Measurements from ENCODE around the gene SH3YL1. TPM values are rescaled to one million over a fixed set of nuclear protein-coding genes. Genes with fewer than 3 reads are reported as not detected.

Gene SH3YL1
- total and polyA plus RNA-seq, 7 donors = 7.7 to 10.0 (median 9.2) TPM

GRCh38 chr2:289362-290089 is 25.7 kb upstream of the SH3YL1 start:
- Histone ChIP-seq H3K9me3 (no peaks in the 10 kb centered on the region), H3K27ac (no peak overlapping the region), H3K36me3 (ENCODE audit: insufficient read depth in 1 of 2, low read depth in 1 of 2) (no peaks in the 10 kb centered on the region), H3K4me3 (peak overlapping the region; percentile 73), H3K27me3 (ENCODE audit: insufficient read depth in 3 of 3, low read length in 2 of 3) (peaks cover 0 to 44% (median 11%) of the 10 kb centered on the region in 3 donors), H3K4me1 (peaks cover 9% of the 10 kb centered on the region)
- no peak for TF ChIP-seq CTCF (IDR thresholded peaks at IDR 0.05)
- 0 to 1% (median 1%) methylated on average over 50 to 60 of the region's 60 CpGs for WGBS, 3 donors
- ATAC-seq (peak; percentile 15 to 76 (median 30)), DNase-seq (no peak)
- intact Hi-C loops (cut with DNase I) = loop anchor here in 1 of 2 donors (2.0 to 5.0 kb wide), 2 partner anchors 42 to 115 kb away; no protein-coding TSS in a partner anchor

- Histone ChIP-seq H3K4me1 (peaks cover 9% of the 10 kb centered on the region), H3K27me3 (ENCODE audit: insufficient read depth in 3 of 3, low read length in 2 of 3) (peaks cover 0 to 44% (median 11%) of the 10 kb centered on the region in 3 donors), H3K36me3 (ENCODE audit: insufficient read depth in 1 of 2, low read depth in 1 of 2) (no peaks in the 10 kb centered on the region), H3K4me3 (peak overlapping the region; percentile 73), H3K27ac (no peak overlapping the region), H3K9me3 (no peaks in the 10 kb centered on the region)
- WGBS, 3 donors = 0 to 2% (median 0%) methylated on average over 15 to 40 of the region's 42 CpGs
- DNase-seq (no peak), ATAC-seq (no peak)
- TF ChIP-seq CTCF (IDR thresholded peaks at IDR 0.05) = no peak
- intact Hi-C loops (cut with DNase I) = loop anchor here in 1 of 2 donors (5.0 kb wide), 1 partner anchor 42 kb away; no protein-coding TSS in a partner anchor
Observed at GRCh38 chr2:288758-289361, 25.0 kb upstream of the SH3YL1 start.

- no peak for ATAC-seq
- DNase-seq = peak in 1 of 2 donors; percentile 18
- intact Hi-C loops (cut with DNase I) = loop anchor here in 1 of 2 donors (5.0 kb wide), 1 partner anchor 41 kb away; no protein-coding TSS in a partner anchor
- WGBS, 3 donors = 1% methylated on average over 50 to 128 of the region's 128 CpGs
- H3K4me1 ChIP-seq = peaks cover 9% of the 10 kb centered on the region
- H3K27ac ChIP-seq = no peak within 1 kb of the TSS
- H3K9me3 ChIP-seq = no peaks in the 10 kb centered on the region
- no peaks in the 10 kb centered on the region for H3K36me3 ChIP-seq (ENCODE audit: insufficient read depth in 1 of 2, low read depth in 1 of 2)
- H3K4me3 ChIP-seq = peak within 1 kb of the TSS; percentile 59
- TF ChIP-seq CTCF (IDR thresholded peaks at IDR 0.05) = no peak
- H3K27me3 ChIP-seq (ENCODE audit: insufficient read depth in 3 of 3, low read length in 2 of 3) = peaks cover 0 to 44% (median 11%) of the 10 kb centered on the region in 3 donors
Observed at GRCh38 chr2:287911-288757, 24.3 kb upstream of the SH3YL1 start, which contains the start of gene ALKAL2. ALKAL2 (minus strand) TSS chr2:288091; CDS start chr2:287835, 256 bp downstream.

GRCh38 chr2:287471-287885 is 23.6 kb upstream of the SH3YL1 start:
- Histone ChIP-seq H3K9me3 (no peaks in the 10 kb centered on the region), H3K27me3 (ENCODE audit: insufficient read depth in 3 of 3, low read length in 2 of 3) (peaks cover 0 to 44% (median 11%) of the 10 kb centered on the region in 3 donors), H3K36me3 (ENCODE audit: insufficient read depth in 1 of 2, low read depth in 1 of 2) (peaks cover 0 to 4% of the 10 kb centered on the region in 2 donors), H3K4me3 (peak overlapping the region; percentile 59), H3K27ac (no peak overlapping the region), H3K4me1 (peaks cover 9% of the 10 kb centered on the region)
- TF ChIP-seq CTCF (IDR thresholded peaks at IDR 0.05) = no peak
- ATAC-seq = peak in 1 of 4 donors; percentile 37
- intact Hi-C loops (cut with DNase I) = loop anchor here in 1 of 2 donors (5.0 kb wide), 1 partner anchor 40 kb away; no protein-coding TSS in a partner anchor
- DNase-seq = peak in 1 of 2 donors; percentile 22
- 0 to 2% (median 1%) methylated on average over 24 to 46 of the region's 46 CpGs for WGBS, 3 donors

All from psoas muscle (tissue), 8 donors.